Measurements from ENCODE around the gene MYL6. TPM values are rescaled to one million over a fixed set of nuclear protein-coding genes. Genes with fewer than 3 reads are reported as not detected.
"Not testable (repeated sequence)": the region's sequence is repeated elsewhere in the genome, so short reads cannot be mapped to it uniquely, and the experiment has no call there.

MYL6 gene
- total RNA-seq, 3 donors from 2014 or later (not counting 1 experiment from before 2014, with no cell fraction given): 881 to 1,204 (median 1,015) TPM

DNA sequence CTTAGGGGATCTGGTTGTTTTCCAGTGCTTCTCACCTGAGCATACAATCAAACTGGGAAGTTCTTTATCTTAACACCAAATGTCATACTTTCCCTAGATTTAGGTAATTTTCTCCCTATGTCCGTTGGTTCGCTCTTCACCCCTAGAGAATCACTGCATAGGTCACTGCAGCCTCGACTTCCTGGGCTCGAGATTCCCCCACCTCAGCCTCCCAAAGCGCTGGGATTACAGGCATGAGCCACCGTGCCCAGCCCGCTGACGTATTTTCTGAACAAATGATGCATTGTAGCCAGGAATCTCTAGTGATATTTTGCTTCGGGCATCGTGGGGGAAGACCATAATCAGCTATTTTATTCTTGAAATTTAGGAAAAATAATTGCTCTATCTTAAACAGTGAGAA, 42.8 kb upstream of the MYL6 start:
- H3K36me3 Mint-ChIP-seq: peaks cover 11% of the 10 kb centered on the region
- no peaks in the 10 kb centered on the region for H3K9me3 Mint-ChIP-seq
- Histone ChIP-seq H3K4me1 (ENCODE audit: control insufficient read depth, insufficient read depth, low read length) (peaks cover 28% of the 10 kb centered on the region), H3K9me3 (ENCODE audit: control insufficient read depth, insufficient read depth, low read length) (no peaks in the 10 kb centered on the region), H3K36me3 (ENCODE audit: control insufficient read depth, insufficient read depth, low read length) (peaks cover 27% of the 10 kb centered on the region), H3K27me3 (ENCODE audit: control insufficient read depth, insufficient read depth, low read length) (no peaks in the 10 kb centered on the region), H3K4me3 (ENCODE audit: low read length) (peak overlapping the region; percentile 61), H3K27ac (ENCODE audit: low read length) (peak overlapping the region; percentile 88)
- DNase-seq (no peak), ATAC-seq (no peak)
- peak overlapping the region; percentile 95 to 99 for H3K27ac Mint-ChIP-seq
- H3K4me1 Mint-ChIP-seq: peaks cover 33% of the 10 kb centered on the region in 2 donors
- peak overlapping the region; percentile 98 for H3K4me3 Mint-ChIP-seq
- intact Hi-C loops (cut with micrococcal nuclease): loop anchor here (5.0 kb wide), 1 partner anchor 73 kb away; the partner anchor contains the start of gene RPS26
- no peak for TF ChIP-seq CTCF (IDR thresholded peaks at IDR 0.05)
- H3K27me3 Mint-ChIP-seq (ENCODE audit: low read depth in 2 of 2): no peaks in the 10 kb centered on the region
- 72% methylated on average over 10 of the region's 10 CpGs for WGBS (ENCODE audit: insufficient coverage)

- H3K4me1 ChIP-seq (ENCODE audit: control insufficient read depth, insufficient read depth, low read length): peaks cover 28% of the 10 kb centered on the region
- DNase-seq (peak; percentile 95 to 97), ATAC-seq (peak; percentile 57 to 75 (median 58))
- peak within 1 kb of the TSS; percentile 95 to 99 for H3K27ac Mint-ChIP-seq
- intact Hi-C loops (cut with micrococcal nuclease): loop anchor here (1.0 to 5.0 kb wide), 3 partner anchors 12 to 287 kb away; partner anchors contain the start of genes DNAJC14, PA2G4 and RPS26
- peaks cover 11% of the 10 kb centered on the region for H3K36me3 Mint-ChIP-seq
- peak within 1 kb of the TSS; percentile 98 for H3K4me3 Mint-ChIP-seq
- peak within 1 kb of the TSS; percentile 88 for H3K27ac ChIP-seq (ENCODE audit: low read length)
- no peaks in the 10 kb centered on the region for H3K27me3 ChIP-seq (ENCODE audit: control insufficient read depth, insufficient read depth, low read length)
- peaks cover 27% of the 10 kb centered on the region for H3K36me3 ChIP-seq (ENCODE audit: control insufficient read depth, insufficient read depth, low read length)
- peaks cover 33% of the 10 kb centered on the region in 2 donors for H3K4me1 Mint-ChIP-seq
- no peaks in the 10 kb centered on the region for H3K9me3 ChIP-seq (ENCODE audit: control insufficient read depth, insufficient read depth, low read length)
- WGBS (ENCODE audit: insufficient coverage): under 1% methylated on average over 32 of the region's 34 CpGs
- no peaks in the 10 kb centered on the region for H3K27me3 Mint-ChIP-seq (ENCODE audit: low read depth in 2 of 2)
- TF ChIP-seq CTCF (IDR thresholded peaks at IDR 0.05): no peak
- peak within 1 kb of the TSS; percentile 61 for H3K4me3 ChIP-seq (ENCODE audit: low read length)
- H3K9me3 Mint-ChIP-seq: no peaks in the 10 kb centered on the region
These were observed 41.7 kb upstream of the MYL6 start, which contains the start of gene RPL41 for GRCh38 chr12:56116267-56117081. TSS of gene RPL41 (plus strand) at chr12:56116633.

DNA sequence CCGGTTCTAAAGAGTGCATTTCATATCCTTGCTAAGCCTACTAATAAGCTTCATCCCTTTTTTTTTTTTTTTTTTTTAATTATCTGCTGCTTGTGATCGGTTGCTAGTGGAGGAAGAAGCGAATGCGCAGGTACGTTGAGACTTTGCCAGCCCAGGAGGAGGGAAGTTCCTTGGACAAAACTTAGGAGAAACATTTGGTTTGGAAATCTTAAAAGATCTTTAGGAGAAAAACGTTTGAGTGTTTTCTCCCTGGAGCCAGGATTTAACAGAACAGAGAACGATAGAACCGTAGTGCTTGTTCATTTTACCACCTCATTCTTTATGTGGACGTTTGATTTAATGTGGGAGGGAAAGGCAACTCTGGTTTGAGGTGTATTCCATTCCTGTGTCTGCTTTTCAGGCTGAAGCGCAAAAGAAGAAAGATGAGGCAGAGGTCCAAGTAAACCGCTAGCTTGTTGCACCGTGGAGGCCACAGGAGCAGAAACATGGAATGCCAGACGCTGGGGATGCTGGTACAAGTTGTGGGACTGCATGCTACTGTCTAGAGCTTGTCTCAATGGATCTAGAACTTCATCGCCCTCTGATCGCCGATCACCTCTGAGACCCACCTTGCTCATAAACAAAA, 41.0 kb upstream of the MYL6 start:
- peaks cover 25% of the 10 kb centered on the region for H3K36me3 ChIP-seq (ENCODE audit: control insufficient read depth, insufficient read depth, low read length)
- Mint-ChIP-seq H3K27ac (peak overlapping the region; percentile 95 to 99), H3K36me3 (peaks cover 11% of the 10 kb centered on the region), H3K4me3 (peak overlapping the region; percentile 98), H3K4me1 (peaks cover 33% of the 10 kb centered on the region in 2 donors)
- not testable (repeated sequence) for H3K9me3 Mint-ChIP-seq; H3K27me3 Mint-ChIP-seq (ENCODE audit: low read depth in 2 of 2); DNase-seq; H3K9me3 ChIP-seq (ENCODE audit: control insufficient read depth, insufficient read depth, low read length); H3K27me3 ChIP-seq (ENCODE audit: control insufficient read depth, insufficient read depth, low read length); ATAC-seq
- H3K4me1 ChIP-seq (ENCODE audit: control insufficient read depth, insufficient read depth, low read length): peaks cover 28% of the 10 kb centered on the region
- H3K4me3 ChIP-seq (ENCODE audit: low read length): peak overlapping the region; percentile 61
- under 1% methylated on average over 6 of the region's 16 CpGs for WGBS (ENCODE audit: insufficient coverage)
- peak overlapping the region; percentile 90 for H3K27ac ChIP-seq (ENCODE audit: low read length)
- intact Hi-C loops (cut with micrococcal nuclease): loop anchor here (5.0 kb wide), 1 partner anchor 75 kb away; the partner anchor contains the start of gene RPS26
